SK-N-DZ (cell line): ENCODE results near the gene ADRM1.

ENCODE experiments used
- DNase-seq: peaks from one replicate; pipeline ENCODE4 v3.0.0-alpha.2; 2015; ENCODE audit warnings: low spot score

ADRM1 gene

DNA sequence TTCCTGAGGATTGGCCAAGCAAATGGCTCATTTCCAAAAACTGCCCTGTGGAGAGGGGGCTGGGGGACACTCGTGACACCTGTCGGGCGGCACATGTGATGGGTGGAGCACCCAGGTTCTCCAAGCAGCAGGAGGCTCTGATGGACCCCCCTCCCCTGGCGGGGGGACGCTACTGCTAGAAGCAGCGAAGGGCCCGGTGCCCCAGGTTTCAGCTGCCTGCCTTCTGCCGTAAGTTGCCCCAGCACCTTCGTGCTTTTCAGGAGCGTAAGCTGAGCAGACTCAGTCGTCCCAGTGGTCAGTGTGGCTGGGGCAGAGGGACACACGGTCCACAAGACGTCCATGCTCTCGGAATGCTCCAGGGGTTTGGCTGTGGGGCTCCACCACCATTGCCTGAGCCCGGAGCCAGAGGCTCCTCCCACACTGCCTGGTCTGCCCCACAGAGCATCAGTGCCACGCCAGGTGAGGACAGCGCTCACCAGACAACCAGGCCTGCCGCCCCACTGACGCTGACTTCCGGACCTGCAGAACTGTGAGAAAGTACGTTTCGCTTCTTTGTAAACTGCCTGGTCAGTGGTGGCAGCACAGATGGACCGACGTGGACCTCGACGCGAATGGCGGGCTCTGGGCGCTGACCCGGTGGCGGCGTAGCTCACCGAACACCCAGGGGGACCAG lies 4.1 kb upstream of the ADRM1 start:
- no peak for DNase-seq

DNA sequence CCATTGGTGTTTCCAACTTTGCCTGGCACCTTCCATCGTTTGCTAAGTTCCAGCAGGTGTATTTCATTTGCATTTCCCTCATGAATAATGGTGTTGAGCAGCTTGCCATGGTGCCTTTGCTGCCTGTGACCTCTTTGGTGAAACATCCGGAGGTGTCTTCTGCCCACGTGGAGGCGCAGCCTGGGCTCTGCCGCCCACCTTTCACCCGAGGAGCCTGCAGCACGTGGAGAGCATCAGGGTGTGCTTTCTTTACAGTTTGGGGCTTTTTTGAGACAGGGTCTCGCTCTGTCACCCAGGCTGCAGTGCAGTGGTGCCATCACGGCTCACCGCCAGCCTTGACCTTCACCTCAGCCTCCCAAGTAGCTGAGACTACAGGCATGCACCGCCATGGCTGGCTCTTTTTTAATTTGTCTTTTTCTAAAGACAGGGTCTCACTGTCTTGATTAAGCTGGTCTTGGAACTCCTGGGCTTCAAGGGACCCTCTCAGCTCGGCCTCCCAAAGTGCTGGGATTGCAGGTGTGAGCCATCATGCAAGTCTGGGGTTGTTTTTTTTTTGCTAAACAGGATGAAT lies 3.0 kb upstream of the ADRM1 start:
- DNase-seq = no peak

DNA sequence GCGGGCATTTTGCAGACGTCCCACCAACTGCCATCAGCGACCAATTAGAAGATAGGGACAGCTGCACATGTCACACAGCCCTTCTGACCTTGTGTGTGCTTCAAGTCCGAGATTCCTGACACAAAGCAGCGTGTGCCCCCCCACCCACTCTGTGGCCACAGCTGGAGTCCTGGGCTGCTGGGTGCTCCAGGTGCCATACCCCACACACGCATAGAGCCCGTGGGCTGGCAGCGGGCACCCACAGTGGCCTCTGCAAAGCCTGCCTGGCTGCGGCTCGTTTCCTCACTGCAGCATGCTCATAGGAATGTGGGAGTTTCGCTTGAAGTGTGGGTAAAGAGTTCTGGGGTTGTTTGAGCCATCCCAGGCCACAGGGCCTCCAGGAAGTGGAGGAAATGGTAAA lies 2.5 kb upstream of the ADRM1 start:
- DNase-seq = no peak

DNA sequence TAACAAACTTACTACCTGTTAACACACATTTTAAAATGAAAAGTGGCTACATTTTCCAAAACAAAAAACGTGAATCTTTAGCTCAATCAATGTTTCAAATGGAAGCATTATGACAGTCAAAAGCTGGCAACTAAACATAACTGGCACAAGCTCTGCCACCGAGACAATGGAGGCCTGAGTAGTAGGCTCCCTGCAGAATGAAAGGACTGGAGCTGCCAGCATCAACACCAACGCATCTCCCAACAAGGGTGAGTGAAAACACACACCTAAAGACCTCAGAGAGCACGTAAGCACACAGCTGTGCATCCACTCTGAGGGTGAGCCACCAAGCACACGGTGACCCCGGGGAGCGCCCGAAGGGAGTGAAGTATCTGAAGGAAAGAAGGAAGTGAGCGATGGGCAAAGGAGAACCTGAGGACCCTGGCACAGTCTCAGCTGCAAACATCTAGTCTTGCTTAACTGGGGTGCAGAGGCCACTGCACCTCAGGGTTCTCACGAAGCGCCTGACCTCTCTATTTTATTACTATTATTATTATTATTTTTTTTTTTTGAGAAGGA lies 1.6 kb upstream of the ADRM1 start:
- no peak for DNase-seq

DNA sequence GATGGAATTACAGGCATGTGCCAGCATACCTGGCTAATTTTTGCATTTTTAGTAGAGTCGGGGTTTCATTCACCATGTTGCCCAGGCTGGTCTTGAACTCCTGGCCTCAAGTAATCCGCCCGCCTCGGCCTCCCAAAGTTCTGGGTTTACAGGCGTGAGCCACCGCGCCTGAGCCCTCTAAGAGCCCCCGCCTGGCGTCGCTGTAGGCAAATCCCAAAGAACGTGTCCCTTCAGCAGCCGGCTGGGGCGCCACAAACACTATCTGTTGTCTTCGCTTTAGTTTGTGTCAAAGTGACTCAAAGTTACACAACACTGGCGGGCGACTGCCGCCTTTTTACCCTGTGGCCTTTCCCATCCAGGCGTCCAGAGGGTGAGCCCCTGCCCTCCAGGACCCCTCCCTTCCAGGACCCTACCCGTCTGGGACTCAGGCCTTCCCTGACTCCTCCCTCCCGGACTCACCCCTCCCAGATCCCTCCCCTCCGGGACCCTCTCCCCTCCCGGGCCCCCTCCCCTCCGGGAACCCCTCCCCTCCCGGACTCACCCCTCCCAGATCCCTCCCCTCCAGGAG lies 940 bp upstream of the ADRM1 start:
- peak; percentile 99 for DNase-seq

DNA sequence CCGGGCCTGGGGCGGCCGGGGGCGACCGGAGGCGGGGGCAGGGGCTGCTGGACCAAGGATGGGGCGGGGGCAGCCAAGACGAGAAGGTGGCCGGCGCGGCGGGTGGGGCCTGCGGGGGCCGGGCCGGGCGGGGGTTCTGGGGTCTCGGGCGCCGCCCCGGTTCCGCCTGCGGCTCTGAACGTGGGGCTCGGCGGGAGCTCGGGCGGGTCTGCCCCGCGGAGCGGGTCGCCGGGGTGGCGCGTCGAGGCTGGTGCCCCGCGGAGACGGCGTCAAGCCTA lies 204 bp downstream of the ADRM1 start:
- DNase-seq = no peak

DNA sequence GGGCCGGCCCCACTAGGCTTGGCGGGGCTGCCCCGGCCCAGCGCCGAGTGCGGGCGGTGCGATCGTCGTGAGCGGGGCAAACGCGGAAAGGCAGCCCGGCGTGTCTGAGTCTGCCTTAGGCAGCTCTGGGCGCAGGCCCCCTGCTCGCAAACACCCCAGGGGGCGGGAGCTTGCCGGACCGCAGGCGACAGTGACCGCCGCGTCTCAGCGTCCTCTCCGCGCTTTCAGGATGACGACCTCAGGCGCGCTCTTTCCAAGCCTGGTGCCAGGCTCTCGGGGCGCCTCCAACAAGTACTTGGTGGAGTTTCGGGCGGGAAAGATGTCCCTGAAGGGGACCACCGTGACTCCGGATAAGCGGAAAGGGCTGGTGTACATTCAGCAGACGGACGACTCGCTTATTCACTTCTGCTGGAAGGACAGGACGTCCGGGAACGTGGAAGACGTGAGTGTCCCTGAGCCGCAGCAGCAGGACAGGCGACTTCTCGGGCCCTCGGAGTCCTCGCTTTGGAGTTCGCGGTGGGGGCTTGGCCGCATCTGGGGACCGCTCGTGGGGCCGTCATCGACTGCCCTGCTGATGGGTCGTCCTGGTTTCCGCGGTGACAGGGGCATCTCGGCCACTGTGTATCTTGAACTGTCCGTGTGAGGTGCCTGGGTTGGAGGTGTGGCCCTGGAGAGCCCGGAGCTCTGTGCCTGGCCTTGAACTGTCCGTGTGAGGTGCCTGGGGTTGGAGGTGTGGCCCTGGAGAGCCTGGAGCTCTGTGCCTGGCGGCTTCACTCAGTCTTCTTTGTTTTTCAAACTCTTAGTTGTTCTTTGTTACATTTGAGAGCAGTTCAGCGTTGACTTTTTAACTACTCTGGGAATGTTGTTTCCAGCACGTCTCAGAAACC lies 786 bp downstream of the ADRM1 start:
- no peak for DNase-seq

DNA sequence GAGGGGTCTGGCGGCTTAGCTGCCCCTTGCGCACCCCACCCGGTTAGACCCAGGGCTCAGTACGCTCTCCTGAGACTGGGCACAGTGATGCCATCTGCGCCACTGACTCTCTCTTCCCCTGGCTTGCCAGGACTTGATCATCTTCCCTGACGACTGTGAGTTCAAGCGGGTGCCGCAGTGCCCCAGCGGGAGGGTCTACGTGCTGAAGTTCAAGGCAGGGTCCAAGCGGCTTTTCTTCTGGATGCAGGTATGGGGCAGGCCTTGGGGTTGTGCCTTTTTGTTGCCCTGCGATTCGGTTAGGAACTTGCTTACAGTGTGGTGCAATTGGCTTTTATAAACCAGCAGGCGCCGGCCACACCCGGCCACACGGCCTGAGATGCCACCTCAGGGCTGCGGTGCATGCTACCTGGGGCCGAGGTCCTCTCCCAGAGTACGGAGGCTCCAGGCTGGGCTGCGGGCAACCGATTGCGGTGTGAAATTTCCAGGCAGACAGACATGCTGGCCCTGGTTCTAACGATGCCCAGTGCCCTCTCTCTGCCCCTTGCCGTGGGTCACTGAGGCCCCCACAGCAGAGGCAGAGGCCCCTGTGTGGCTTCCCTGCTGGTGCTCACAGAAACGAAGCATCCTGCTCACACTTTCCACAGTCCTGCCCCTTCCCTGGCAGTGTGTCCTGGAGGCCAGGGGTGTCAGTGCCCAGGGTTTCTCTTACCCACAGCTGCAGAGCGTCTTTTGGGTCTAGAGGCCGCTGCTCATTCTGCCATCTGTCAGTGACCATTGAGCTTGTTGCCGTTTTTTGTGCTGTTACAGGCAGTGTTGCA lies 1.7 kb downstream of the ADRM1 start:
- DNase-seq = no peak

DNA sequence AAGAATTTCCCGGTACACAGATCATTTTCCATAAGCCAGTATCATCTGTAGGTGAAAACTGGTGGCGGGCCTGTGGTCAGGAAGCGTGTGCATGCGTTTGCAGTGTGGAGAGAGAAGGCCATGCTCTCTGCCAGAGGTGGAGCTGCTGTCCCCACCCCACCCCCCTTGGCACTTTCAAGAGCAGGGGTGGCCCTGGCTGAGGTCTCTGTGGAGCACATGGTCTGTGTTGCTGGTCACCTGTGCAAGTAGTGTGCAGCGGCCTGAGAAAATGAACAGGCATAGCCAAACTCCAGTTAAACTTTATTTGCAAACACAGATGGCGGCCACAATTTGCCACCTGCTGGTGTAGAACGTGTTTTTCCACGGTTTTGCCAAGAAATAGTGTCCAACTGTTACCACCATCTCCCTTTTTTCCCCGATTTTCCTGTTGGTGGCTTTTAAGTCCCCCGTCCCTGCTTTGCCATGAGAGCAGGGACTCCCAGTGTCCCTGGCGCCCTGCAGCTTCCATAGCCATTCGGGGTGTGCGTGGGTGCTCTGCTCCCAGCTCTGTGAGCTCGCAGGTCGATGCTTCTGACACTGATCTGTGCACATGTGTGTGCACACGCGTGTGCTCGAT lies 2.5 kb downstream of the ADRM1 start:
- no peak for DNase-seq

DNA sequence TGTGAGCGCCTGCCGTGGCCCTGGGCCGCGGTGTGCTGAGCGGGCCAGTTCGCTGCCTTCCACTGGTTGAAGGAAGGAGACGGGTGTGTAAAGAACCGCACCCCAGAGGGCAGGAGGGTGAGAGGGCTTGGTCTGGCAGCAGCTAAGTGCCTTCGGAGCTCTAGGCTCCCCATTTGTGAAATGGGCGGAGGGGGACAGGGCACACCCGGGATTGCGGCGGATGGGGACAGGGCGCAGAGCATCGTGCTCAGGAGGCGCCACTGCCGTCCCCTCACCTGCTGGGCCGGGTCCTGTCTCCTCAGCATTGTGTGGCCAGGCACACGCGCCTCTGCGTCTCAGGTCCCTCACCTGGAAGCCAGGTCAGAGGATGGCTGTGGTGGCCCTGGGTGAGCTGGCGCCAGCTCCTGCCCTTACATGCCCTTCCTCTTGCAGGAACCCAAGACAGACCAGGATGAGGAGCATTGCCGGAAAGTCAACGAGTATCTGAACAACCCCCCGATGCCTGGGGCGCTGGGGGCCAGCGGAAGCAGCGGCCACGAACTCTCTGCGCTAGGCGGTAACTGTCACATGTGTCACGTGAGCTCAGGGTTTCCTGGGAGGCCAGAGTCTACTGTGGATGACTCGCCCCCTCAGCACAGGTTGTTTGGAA lies 3.1 kb downstream of the ADRM1 start:
- DNase-seq = no peak

DNA sequence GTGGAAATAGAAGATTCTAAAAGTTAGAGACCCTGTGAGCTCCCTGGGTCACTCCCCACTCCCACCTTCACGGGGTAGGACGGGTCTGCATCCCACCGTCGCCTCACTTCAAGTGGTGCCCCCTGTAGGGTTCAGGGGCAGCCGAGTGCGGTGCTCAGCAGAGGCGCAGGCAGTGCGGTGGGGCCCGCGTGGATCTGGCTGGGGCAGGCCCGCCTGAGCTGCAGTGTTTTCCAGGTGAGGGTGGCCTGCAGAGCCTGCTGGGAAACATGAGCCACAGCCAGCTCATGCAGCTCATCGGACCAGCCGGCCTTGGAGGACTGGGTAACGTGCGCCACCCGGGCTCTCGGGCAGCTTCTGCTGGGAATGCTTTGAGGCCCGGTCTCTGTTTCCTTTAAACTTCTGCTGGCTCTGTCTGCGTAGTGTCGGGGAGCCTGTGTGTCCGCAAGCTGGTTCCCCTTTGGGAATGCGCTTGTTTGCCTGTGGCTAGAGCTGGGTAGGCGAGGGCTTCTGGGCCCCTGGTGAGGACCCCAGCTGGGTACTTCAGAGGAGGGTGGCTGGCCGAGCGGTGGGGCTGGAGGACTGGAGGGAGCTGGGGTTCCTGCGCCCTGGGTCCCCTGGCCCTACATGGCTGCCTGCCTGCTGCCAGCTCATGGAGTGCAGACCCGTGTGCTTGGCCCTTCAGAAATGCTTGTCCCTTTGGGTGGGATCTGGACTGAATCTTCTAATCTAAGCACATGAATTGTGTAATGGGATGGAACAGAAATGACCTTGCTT lies 3.8 kb downstream of the ADRM1 start:
- no peak for DNase-seq

DNA sequence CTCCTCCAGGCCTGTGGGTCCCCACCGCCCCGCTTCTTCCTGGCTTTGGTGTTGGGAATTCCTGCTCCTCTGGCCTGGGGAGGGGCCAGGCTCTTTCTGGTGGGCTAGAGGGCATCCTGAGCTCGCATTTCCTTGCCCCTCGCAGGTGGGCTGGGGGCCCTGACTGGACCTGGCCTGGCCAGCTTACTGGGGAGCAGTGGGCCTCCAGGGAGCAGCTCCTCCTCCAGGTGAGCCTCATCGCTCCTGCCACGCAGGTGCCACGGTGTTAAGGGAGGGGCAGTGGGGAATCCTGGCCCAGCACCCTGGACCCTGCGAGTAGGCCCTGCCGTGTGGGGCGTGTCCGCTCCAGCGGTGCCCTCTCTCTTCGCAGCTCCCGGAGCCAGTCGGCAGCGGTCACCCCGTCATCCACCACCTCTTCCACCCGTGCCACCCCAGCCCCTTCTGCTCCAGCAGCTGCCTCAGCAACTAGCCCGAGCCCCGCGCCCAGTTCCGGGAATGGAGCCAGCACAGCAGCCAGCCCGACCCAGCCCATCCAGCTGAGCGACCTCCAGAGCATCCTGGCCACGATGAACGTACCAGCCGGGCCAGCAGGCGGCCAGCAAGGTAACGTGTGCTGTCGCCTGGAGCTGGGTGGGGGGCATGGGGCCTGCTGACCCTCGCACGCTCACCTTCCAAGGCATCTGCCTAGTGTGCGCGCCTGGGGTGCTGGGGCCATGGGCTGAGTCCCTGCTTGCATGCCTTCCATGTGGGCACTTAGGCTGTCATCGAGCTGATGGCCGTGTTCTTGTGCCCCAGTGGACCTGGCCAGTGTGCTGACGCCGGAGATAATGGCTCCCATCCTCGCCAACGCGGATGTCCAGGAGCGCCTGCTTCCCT lies 4.7 kb downstream of the ADRM1 start:
- DNase-seq = no peak

DNA sequence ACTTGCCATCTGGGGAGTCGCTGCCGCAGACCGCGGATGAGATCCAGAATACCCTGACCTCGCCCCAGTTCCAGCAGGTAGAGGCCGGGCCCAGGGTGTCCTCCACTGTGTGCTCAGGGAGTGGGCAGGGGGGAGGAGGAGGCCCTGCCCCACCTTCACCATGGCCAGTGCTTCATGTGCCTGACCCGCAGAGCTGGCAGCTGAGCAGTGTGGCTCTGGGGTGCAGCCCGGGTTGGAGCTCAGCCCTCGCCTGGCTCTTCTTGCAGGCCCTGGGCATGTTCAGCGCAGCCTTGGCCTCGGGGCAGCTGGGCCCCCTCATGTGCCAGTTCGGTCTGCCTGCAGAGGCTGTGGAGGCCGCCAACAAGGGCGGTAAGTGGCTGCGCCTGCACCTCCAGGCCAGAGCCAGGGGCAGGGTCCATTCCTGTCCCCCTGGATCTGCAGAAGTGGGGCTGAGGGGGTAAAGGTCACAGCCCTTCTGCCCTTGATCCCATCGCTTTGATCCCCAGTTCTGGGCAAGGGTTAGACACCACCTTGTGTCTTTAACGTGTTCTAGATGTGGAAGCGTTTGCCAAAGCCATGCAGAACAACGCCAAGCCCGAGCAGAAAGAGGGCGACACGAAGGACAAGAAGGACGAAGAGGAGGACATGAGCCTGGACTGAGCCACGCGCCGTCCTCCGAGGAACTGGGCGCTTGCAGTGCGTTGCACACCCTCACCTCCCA lies 5.5 kb downstream of the ADRM1 start:
- DNase-seq = no peak

DNA sequence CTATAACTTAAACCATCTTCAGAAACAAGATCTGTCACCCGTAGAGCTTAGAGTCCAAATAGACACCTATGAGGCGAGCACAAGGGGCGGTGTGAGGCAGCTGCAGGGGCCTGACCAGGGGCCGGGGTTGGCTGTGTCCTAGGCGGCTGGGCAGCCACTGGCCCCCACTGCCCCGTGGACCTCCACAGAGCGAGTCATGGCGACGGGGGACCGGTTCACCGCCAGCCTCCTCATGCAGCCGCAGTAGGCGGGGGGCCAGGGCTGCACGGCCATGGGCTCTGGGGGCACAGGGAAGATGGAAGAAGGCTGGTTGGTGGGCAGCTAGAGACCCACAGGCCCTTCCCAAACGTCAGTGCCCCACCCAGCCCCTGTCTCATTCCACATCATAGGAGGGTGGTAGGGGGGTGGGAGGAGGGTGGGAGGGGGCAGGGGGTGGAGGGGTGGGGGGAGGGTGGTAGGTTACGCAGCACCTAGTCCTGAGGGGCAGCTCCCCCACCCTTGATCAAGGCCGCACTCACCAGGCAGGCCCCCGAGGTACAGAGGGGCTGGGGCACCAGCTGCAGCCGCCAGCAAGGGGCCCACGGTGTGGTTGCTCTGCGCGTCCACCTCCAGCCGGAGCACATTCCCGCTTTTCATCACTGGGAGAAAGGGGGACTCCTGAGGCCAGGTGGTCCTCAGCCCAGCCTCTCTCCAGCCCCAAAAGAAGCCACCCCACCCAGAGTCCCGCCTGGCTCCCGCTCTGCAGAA lies 6.6 kb downstream of the ADRM1 start:
- no peak for DNase-seq

DNA sequence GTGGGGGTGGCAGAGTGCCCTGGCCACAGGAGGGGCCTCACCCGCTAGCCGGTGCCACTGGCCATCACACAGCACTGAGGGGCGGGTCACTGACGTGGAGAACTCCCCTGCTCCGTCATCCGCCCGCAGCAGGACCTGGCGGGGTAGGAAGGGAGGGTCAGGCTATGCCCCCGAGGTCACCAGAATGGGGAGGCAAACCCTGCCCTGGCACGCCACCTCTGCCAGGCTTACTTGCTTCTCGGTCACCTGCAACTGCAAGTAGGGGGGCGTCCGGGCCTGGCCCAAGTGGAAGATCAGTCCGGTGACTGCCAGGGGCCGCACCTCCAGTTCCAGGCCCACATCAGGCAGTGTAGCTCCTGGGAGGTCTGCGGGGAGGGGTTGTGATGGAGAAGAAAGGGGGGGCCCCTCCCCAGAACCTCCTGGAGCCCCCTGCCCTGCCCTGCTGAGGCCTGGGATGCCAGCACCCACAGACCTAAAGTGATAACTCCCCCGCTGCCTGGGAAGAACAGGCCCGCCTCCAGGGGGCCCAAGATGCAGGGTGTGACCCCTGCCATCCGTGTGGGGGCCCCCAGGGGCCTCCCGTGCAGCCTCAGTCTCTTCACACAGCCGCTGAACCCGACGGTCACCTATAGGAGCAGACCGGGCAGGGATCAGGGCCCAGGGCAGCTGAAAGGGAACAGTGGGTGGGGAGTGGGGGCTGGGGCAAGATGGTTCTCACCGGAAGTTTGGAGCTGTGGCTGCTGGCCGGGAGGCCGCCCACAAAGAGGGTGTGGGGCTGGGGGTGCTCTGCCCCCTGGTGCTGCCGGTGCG lies 7.4 kb downstream of the ADRM1 start:
- DNase-seq = no peak

DNA sequence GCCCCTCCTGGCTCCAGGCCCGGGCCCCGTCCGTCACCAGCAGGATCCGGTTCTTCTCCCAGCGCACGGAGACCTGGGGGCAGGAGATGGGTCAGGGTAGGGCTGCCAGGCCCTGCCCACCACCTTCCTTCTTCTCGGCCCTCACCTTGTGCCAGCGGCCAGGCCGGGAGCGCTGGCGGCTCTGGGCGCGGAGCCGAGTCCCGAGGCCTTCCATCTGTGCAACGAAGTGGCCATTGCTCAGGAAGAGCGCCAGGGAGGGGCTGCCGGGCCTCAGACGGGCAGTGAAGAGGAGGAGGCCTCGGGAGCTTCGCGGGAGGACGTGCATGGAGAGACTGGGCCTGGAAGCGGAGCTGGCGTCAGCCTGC lies 7.9 kb downstream of the ADRM1 start:
- DNase-seq = no peak

DNA sequence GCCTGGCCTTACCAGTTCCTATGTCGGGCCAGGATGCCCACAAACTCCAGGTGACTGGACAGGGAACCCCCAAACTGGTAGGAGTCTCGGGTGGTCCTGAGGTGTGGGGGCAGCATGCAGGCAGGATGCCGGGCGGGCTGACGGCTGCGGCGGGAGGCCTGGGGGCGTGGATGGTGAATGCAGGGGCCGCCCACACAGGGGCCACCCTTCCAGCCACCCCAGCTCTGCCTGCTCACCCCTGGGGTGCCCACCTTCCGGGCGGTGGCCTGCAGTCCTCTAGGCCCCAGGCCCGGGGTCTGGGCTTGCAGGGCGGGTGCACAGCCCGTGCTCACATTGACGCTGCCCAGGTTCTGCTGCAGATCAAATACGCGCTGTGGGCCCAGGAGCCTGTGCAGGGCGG lies 8.4 kb downstream of the ADRM1 start:
- DNase-seq = no peak
